K562 (cell line): ENCODE data around the gene PDZD8. TPM values are rescaled to one million over a fixed set of nuclear protein-coding genes. Genes with fewer than 3 reads are reported as not detected.

Experiments used
- ATAC-seq: fragments of 200-7000 bp; cut with Tn5 transposase; 3 replicates; pipeline ENCODE4 v1.9.1; 2020; ENCODE audit warnings: moderate library complexity
- BruUV-seq: library from RNA; stranded (reverse); fragments of 400-500 nt; replicated peaks from 2 replicates; lab custom pipeline; 2021; lab: Mats Ljungman, UMichigan
- CTCF ChIA-PET: fragments of 300-600 bp; formaldehyde crosslinking; extraction: SDS; loops from one replicate; lab custom pipeline; 2021; ENCODE audit warnings: low intra/inter-chr PET ratio; lab: Yijun Ruan, JAX
- POLR2A ChIA-PET: fragments of 300-600, 350-650 bp; sonication (Branson Sonifier 250); formaldehyde crosslinking; extraction: SDS; loops from one replicate; lab custom pipeline; 2021; ENCODE audit warnings: antibody characterized with exemption, inconsistent platforms; lab: Yijun Ruan, JAX
- DNase-seq, 4 experiments: peaks; one replicate each; pipeline versions ENCODE4 v3.0.0 to v3.0.0-alpha.2; 2011 to 2018; ENCODE audit warnings: low spot score in 3 of 4, mixed read lengths in 3 of 4; ENCODE audit errors: extremely low read depth in 1 of 4
- FAIRE-seq: peaks from 2 replicates; lab custom pipeline; 2011; peaks lifted over from hg19 to GRCh38; lab: Jason Lieb, UNC
- H2AFZ ChIP-seq: 2 replicates; pipeline ENCODE4 v1.6.0; 2011; ENCODE audit warnings: low read depth, low read length, control low read depth, inconsistent platforms
- H3K27ac ChIP-seq: fragments of 200-600 bp; 3 replicates; pipeline ENCODE4 v1.8.0; 2011; ENCODE audit warnings: low read depth, mild to moderate bottlenecking, control low read depth, inconsistent platforms, low read length, moderate library complexity, mixed read lengths; ENCODE audit errors: extremely low read depth
- H3K27me3 ChIP-seq, 2 experiments: fragments of 300-600 bp in 1 of 2; 2 replicates in 1 of 2; 3 replicates in 1 of 2; pipeline versions ENCODE4 v1.6.0 to v1.8.0; 2011; ENCODE audit warnings: inconsistent platforms in 2 of 2, low read length in 2 of 2, mild to moderate bottlenecking in 1 of 2, mixed read lengths in 1 of 2, moderate library complexity in 1 of 2; ENCODE audit not compliant: control insufficient read depth in 2 of 2, insufficient read depth in 2 of 2
- H3K36me3 ChIP-seq: fragments of 300-600 bp; 3 replicates; pipeline ENCODE4 v1.8.0; 2011; ENCODE audit warnings: mild to moderate bottlenecking, low read length, inconsistent platforms; ENCODE audit not compliant: control insufficient read depth, insufficient read depth
- H3K4me1 ChIP-seq, 2 experiments: fragments of 200-600 bp in 1 of 2; replicated peaks in 1 of 2; 2 replicates in 1 of 2; 3 replicates in 1 of 2; pipeline versions ENCODE4 v1.5.1 to v1.8.0; 2011; ENCODE audit warnings: inconsistent platforms in 2 of 2, low read length in 2 of 2, mild to moderate bottlenecking in 1 of 2, mixed read lengths in 1 of 2, moderate library complexity in 1 of 2; ENCODE audit not compliant: control insufficient read depth in 2 of 2, insufficient read depth in 2 of 2
- H3K4me2 ChIP-seq: 2 replicates; pipeline ENCODE4 v1.6.1; 2011; ENCODE audit warnings: low read length, control low read depth, inconsistent platforms, mixed read lengths; ENCODE audit not compliant: insufficient read depth
- H3K4me3 ChIP-seq: fragments of 200-600 bp; sonication (generic), shearing (Covaris generic); 2 replicates; pipeline ENCODE4 v1.5.1; 2016; ENCODE audit warnings: control low read depth, inconsistent platforms
- H3K79me2 ChIP-seq: fragments of 200-600 bp; 3 replicates; pipeline ENCODE4 v1.8.0; 2011; ENCODE audit warnings: low read length, inconsistent platforms; ENCODE audit not compliant: control insufficient read depth, insufficient read depth
- H3K9ac ChIP-seq, 2 experiments: 2 replicates each; pipeline versions ENCODE4 v1.6.0 to v1.6.1; 2011; ENCODE audit warnings: low read depth in 2 of 2, low read length in 2 of 2, control low read depth in 1 of 2, inconsistent platforms in 1 of 2, mild to moderate bottlenecking in 1 of 2, mixed read lengths in 1 of 2; ENCODE audit not compliant: insufficient read depth in 1 of 2
- H3K9me1 ChIP-seq: one replicate; pipeline ENCODE4 v1.6.0; 2011; ENCODE audit warnings: inconsistent platforms, mild to moderate bottlenecking, low read length, moderate library complexity; ENCODE audit not compliant: control insufficient read depth, insufficient read depth
- H3K9me3 ChIP-seq: replicated peaks from 2 replicates; pipeline ENCODE4 v1.5.1; 2011; ENCODE audit warnings: low read depth, low read length, inconsistent platforms; ENCODE audit not compliant: control insufficient read depth, insufficient read depth
- H4K20me1 ChIP-seq: replicated peaks from 2 replicates; pipeline ENCODE4 v1.6.1; 2011; ENCODE audit warnings: low read length, inconsistent platforms, mixed read lengths; ENCODE audit not compliant: control insufficient read depth, insufficient read depth
- CBFB ChIP-seq: sonication (generic); formaldehyde crosslinking; IDR thresholded peaks from 2 replicates; pipeline ENCODE4 v1.4.0; 2020; ENCODE audit warnings: mild to moderate bottlenecking, missing genetic modification reagents
- EZH2 ChIP-seq: IDR thresholded peaks from 2 replicates; pipeline ENCODE4 v1.6.1; 2012; ENCODE audit warnings: low read depth, mild to moderate bottlenecking, inconsistent platforms, low read length, borderline replicate concordance
- KLF13 ChIP-seq: fragments of 450-650 bp; IDR thresholded peaks from 2 replicates; pipeline ENCODE4 v1.6.1; 2016; ENCODE audit warnings: missing genetic modification characterization, low read depth, mild to moderate bottlenecking, missing compliant biosample characterization, moderate library complexity, borderline replicate concordance
- ZNF57 ChIP-seq: fragments of 450-650 bp; formaldehyde crosslinking; IDR thresholded peaks from 2 replicates; pipeline ENCODE4 v1.4.0; 2020; ENCODE audit warnings: mild to moderate bottlenecking, moderate library complexity
- in situ Hi-C: fragments of 300-500 bp; cut with MboI; formaldehyde crosslinking; loops from 4 replicates; pipeline ENCODE4 v1.15.0; 2018; ENCODE audit warnings: inconsistent platforms, mixed read lengths
- intact Hi-C: fragments of 100-400 bp; cut with micrococcal nuclease; formaldehyde crosslinking; loops from 2 replicates; pipeline ENCODE4 v1.14.2; 2022
- polyA plus RNA-seq, 8 experiments: library from polyadenylated mRNA; depleted of rRNA in 4 of 8; stranded (reverse) in 5 of 8; unstranded in 3 of 8; fragments of >200 nt; fragmentation: Nextera tagmentation in 2 of 8; fragmentation: Illumina TruSeq in 1 of 8; extraction: Ambion mirVana in 2 of 8; extraction: Trizol in 1 of 8; gene quantifications; 2 replicates each; pipeline versions ENCODE4 v1.2.1 to v1.2.3, GENCODE V29; 2011 to 2014; ENCODE audit warnings: inconsistent platforms in 1 of 8, missing spikeins in 1 of 8
- total RNA-seq, 7 experiments: library from RNA; depleted of rRNA in 6 of 7; stranded (reverse); fragments of >200 nt in 6 of 7; fragmentation: Illumina TruSeq in 2 of 7; extraction: Trizol in 2 of 7; gene quantifications; 2 replicates each; pipeline versions ENCODE4 v1.2.1 to v1.2.3, GENCODE V29; 2011 to 2021; ENCODE audit warnings: low replicate concordance in 1 of 7
- TF ChIP-seq, protein P1 (sequence below): sonication (generic); formaldehyde crosslinking; IDR thresholded peaks from 2 replicates; pipeline ENCODE4 v1.8.1; 2022; ENCODE audit warnings: missing genetic modification reagents

The PDZD8 gene
- total and polyA plus RNA-seq, 9 of the 15 experiments (the other 6 are each of a cell fraction or from before 2014, with no cell fraction given) = 5.5 to 53.4 (median 36.8) TPM

GRCh38 chr10:117306674-117307073 is 68.6 kb downstream of the PDZD8 start:
- CTCF ChIA-PET = no interaction called here
- Histone ChIP-seq H3K4me1 (no peaks in the 10 kb centered on the region), H3K9me1 (no peaks in the 10 kb centered on the region), H3K9me3 (0 out of 2 replicates have a peak, but pooled peaks cover 3% of the 10 kb centered on the region), H3K9ac (no peak overlapping the region), H3K4me3 (no peak overlapping the region), H3K79me2 (peaks cover 62% of the 10 kb centered on the region), H2AFZ (no peak overlapping the region), H3K4me2 (no peak overlapping the region), H3K36me3 (peaks cover 45% of the 10 kb centered on the region), H4K20me1 (no peaks in the 10 kb centered on the region), H3K27me3 (no peaks in the 10 kb centered on the region), H3K27ac (no peak overlapping the region)
- no peak for DNase-seq
- FAIRE-seq = no peak
- ATAC-seq = no peak
- intact Hi-C loops = no loop called here
- in situ Hi-C loops = no loop called here
- TF ChIP-seq CBFB (CRISPR knock-in tag) (no peak), ZNF57 (CRISPR knock-in tag) (no peak), KLF13 (tag) (no peak), EZH2 (no peak)
- TF ChIP-seq, protein P1, sequence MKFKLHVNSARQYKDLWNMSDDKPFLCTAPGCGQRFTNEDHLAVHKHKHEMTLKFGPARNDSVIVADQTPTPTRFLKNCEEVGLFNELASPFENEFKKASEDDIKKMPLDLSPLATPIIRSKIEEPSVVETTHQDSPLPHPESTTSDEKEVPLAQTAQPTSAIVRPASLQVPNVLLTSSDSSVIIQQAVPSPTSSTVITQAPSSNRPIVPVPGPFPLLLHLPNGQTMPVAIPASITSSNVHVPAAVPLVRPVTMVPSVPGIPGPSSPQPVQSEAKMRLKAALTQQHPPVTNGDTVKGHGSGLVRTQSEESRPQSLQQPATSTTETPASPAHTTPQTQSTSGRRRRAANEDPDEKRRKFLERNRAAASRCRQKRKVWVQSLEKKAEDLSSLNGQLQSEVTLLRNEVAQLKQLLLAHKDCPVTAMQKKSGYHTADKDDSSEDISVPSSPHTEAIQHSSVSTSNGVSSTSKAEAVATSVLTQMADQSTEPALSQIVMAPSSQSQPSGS (CRISPR knock-in tag) = no peak
- POLR2A ChIA-PET = no interaction called here
- BruUV-seq = no TSS peak
